CD4-positive, alpha-beta T cell treated with Interleukin-12 subunit alpha and Interleukin-12 subunit beta, for 1 hour (primary cell): ENCODE data around the gene SAMD4B.

ENCODE experiments used
- DNase-seq: peaks from one replicate; pipeline ENCODE4 v3.0.0-alpha.2; 2020

The SAMD4B gene

GRCh38 chr19:39397360-39398296, 55.4 kb downstream of the SAMD4B start:
- peak; percentile 94 for DNase-seq

GRCh38 chr19:39398297-39398864, 56.2 kb downstream of the SAMD4B start:
- peak; percentile 74 for DNase-seq

- no peak for DNase-seq
Measured at GRCh38 chr19:39399668-39400050, 57.4 kb downstream of the SAMD4B start.

- DNase-seq = no peak
Measured at GRCh38 chr19:39400061-39400460, 57.8 kb downstream of the SAMD4B start.

GRCh38 chr19:39401070-39401548, 58.9 kb downstream of the SAMD4B start:
- DNase-seq = no peak

GRCh38 chr19:39401549-39402345, 59.5 kb downstream of the SAMD4B start:
- DNase-seq = peak; percentile 91

GRCh38 chr19:39402346-39403300, 60.4 kb downstream of the SAMD4B start:
- DNase-seq = peak; percentile 94

- peak; percentile 99 for DNase-seq
Measured at GRCh38 chr19:39403331-39404312, 61.4 kb downstream of the SAMD4B start.

- DNase-seq = peak; percentile 39
Measured at GRCh38 chr19:39405261-39405957, 63.2 kb downstream of the SAMD4B start.

- DNase-seq = peak; percentile 94
Measured at GRCh38 chr19:39405958-39406655, 63.9 kb downstream of the SAMD4B start.

GRCh38 chr19:39406656-39407409, 64.6 kb downstream of the SAMD4B start, which contains the start of gene ZFP36:
Gene ZFP36 (plus strand): TSS chr19:39406847. CDS start chr19:39406905, 58 bp downstream.
- peak; percentile 94 for DNase-seq

GRCh38 chr19:39407410-39407659, 65.1 kb downstream of the SAMD4B start:
- DNase-seq = no peak

- DNase-seq = peak; percentile 75
Measured at GRCh38 chr19:39407660-39408391, 65.6 kb downstream of the SAMD4B start.

- peak; percentile 73 for DNase-seq
Measured at GRCh38 chr19:39408392-39409207, 66.4 kb downstream of the SAMD4B start.

- DNase-seq = peak; percentile 95
Measured at GRCh38 chr19:39409208-39410016, 67.2 kb downstream of the SAMD4B start.
